CD4-positive, alpha-beta T cell treated with Interleukin-15 for 1 hour (primary cell): ENCODE measurements around the gene EFCAB3.
"Not testable (repeated sequence)": the region's sequence is repeated elsewhere in the genome, so short reads cannot be mapped to it uniquely, and the experiment has no call there.

Experiments used
- DNase-seq: peaks from one replicate; pipeline ENCODE4 v3.0.0-alpha.2; 2020

The EFCAB3 gene

GRCh38 chr17:62465271-62465670 is 84.9 kb downstream of the EFCAB3 start:
- DNase-seq: not testable (repeated sequence)
